ENCODE data around the gene CCDC74B.
"Not testable (repeated sequence)": the region's sequence is repeated elsewhere in the genome, so short reads cannot be mapped to it uniquely, and the experiment has no call there.

GRCh38 chr2:130153721-130154422, 9.0 kb upstream of the CCDC74B start:
- TF ChIP-seq CTCF, EP300, POLR2A (IDR thresholded peaks at IDR 0.05): not testable (repeated sequence)
